A673 (cell line): ENCODE data around the gene HPS4.

Source experiments
- EZH2 ChIP-seq: fragments of 200-600 bp; sonication (generic); IDR thresholded peaks from 2 replicates; pipeline ENCODE4 v1.6.1; 2017; ENCODE audit warnings: borderline replicate concordance, low read depth, mild to moderate bottlenecking, mixed read lengths, antibody characterized with exemption, low read length; ENCODE audit not compliant: poor library complexity, severe bottlenecking
- TF ChIP-seq, protein P1 (sequence below): fragments of 300-800, 200-600 bp; sonication (generic); conservative IDR thresholded peaks from 2 replicates; pipeline ENCODE4 v1.5.1; 2017; ENCODE audit warnings: low read depth, mild to moderate bottlenecking, antibody characterized with exemption, low read length, moderate library complexity, mixed read lengths

DNA sequence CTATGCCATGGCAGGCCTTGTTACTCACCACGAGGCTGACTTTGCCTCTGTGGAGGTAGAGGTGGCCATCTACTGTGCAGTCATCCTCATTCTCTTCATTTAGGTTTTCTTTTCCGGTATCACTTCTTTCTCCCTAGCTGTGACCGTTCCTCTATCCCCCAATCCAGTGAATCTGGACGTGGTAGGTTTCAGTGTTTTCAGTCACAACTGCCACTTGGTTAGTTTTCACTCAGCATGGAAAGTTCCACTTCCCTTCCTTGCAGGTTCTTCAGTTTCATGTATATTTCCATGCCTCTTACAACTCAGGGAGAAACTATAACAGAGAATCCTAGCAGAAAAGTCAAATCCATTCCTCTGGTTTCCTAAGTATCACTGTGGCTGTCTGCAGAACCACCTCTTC is 1.9 kb downstream of the HPS4 start:
- TF ChIP-seq, protein P1, sequence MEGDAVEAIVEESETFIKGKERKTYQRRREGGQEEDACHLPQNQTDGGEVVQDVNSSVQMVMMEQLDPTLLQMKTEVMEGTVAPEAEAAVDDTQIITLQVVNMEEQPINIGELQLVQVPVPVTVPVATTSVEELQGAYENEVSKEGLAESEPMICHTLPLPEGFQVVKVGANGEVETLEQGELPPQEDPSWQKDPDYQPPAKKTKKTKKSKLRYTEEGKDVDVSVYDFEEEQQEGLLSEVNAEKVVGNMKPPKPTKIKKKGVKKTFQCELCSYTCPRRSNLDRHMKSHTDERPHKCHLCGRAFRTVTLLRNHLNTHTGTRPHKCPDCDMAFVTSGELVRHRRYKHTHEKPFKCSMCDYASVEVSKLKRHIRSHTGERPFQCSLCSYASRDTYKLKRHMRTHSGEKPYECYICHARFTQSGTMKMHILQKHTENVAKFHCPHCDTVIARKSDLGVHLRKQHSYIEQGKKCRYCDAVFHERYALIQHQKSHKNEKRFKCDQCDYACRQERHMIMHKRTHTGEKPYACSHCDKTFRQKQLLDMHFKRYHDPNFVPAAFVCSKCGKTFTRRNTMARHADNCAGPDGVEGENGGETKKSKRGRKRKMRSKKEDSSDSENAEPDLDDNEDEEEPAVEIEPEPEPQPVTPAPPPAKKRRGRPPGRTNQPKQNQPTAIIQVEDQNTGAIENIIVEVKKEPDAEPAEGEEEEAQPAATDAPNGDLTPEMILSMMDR: no peak
- no peak for TF ChIP-seq EZH2
